GM12891 (cell line): Measurements from ENCODE around the gene CLCA2.

Experiments
- POLR2A ChIP-seq: IDR thresholded peaks from 2 replicates; pipeline ENCODE4 v1.6.1; 2011; ENCODE audit warnings: low read depth, low read length, control low read depth
- TAF1 ChIP-seq: IDR thresholded peaks from 2 replicates; pipeline ENCODE4 v1.6.1; 2011; ENCODE audit warnings: low read depth, low read length, control low read depth

- TF ChIP-seq POLR2A (no peak), TAF1 (no peak)
These were observed 65.4 kb downstream of the CLCA2 start for GRCh38 chr1:86489242-86489878.
